HepG2 (cell line): ENCODE data around the gene RHOG. TPM values are rescaled to one million over a fixed set of nuclear protein-coding genes. Genes with fewer than 3 reads are reported as not detected.

Experiments
- CREBL2 ChIP-seq: sonication (generic); formaldehyde crosslinking; IDR thresholded peaks from 2 replicates; pipeline ENCODE4 v1.8.1; 2023; ENCODE audit warnings: missing genetic modification reagents, mild to moderate bottlenecking, borderline replicate concordance
- E2F2 ChIP-seq: sonication (generic); formaldehyde crosslinking; IDR thresholded peaks from 2 replicates; pipeline ENCODE4 v1.4.0; 2020; ENCODE audit warnings: missing genetic modification reagents, borderline replicate concordance
- ETS1 ChIP-seq: sonication (generic); formaldehyde crosslinking; IDR thresholded peaks from 2 replicates; pipeline ENCODE4 v1.4.0; 2020; ENCODE audit warnings: missing genetic modification reagents
- GTF3A ChIP-seq: sonication (generic); formaldehyde crosslinking; conservative IDR thresholded peaks from 2 replicates; pipeline ENCODE4 v1.4.0; 2020; ENCODE audit warnings: mild to moderate bottlenecking, missing genetic modification reagents
- HBP1 ChIP-seq: IDR thresholded peaks from 2 replicates; pipeline ENCODE4 v1.6.1; 2016; ENCODE audit warnings: low read depth, control low read depth
- NFKB2 ChIP-seq: sonication (generic); formaldehyde crosslinking; IDR thresholded peaks from 2 replicates; pipeline ENCODE4 v1.4.0; 2020; ENCODE audit warnings: missing genetic modification reagents, borderline replicate concordance
- PATZ1 ChIP-seq: sonication (generic); formaldehyde crosslinking; IDR thresholded peaks from 2 replicates; pipeline ENCODE4 v1.4.0; 2020; ENCODE audit warnings: missing genetic modification reagents
- POLR2AphosphoS2 ChIP-seq: IDR thresholded peaks from 2 replicates; pipeline ENCODE4 v1.6.1; 2011; ENCODE audit warnings: low read depth, low read length, improper control_type of control experiment
- PRMT3 ChIP-seq: sonication (generic); formaldehyde crosslinking; IDR thresholded peaks from 2 replicates; pipeline ENCODE4 v1.8.1; 2022; ENCODE audit warnings: low read depth, mild to moderate bottlenecking, moderate library complexity, missing genetic modification reagents, borderline replicate concordance
- TFE3 ChIP-seq: IDR thresholded peaks from 2 replicates; pipeline ENCODE4 v1.6.1; 2016
- ZEB1 ChIP-seq: IDR thresholded peaks from 2 replicates; pipeline ENCODE4 v1.6.1; 2012; ENCODE audit warnings: mild to moderate bottlenecking, low read depth, inconsistent platforms; ENCODE audit not compliant: insufficient replicate concordance
- ZFP82 ChIP-seq: sonication (generic); formaldehyde crosslinking; IDR thresholded peaks from 2 replicates; pipeline ENCODE4 v1.5.1; 2020; ENCODE audit warnings: mild to moderate bottlenecking, missing genetic modification reagents, borderline replicate concordance
- ZMYM3 ChIP-seq: sonication (generic); formaldehyde crosslinking; IDR thresholded peaks from 2 replicates; pipeline ENCODE4 v1.5.1; 2020; ENCODE audit warnings: mild to moderate bottlenecking, missing genetic modification reagents
- ZNF20 ChIP-seq: sonication (generic); formaldehyde crosslinking; IDR thresholded peaks from 2 replicates; pipeline ENCODE4 v1.4.0; 2020; ENCODE audit warnings: mild to moderate bottlenecking, moderate library complexity, missing genetic modification reagents
- ZNF263 ChIP-seq: sonication (generic); formaldehyde crosslinking; IDR thresholded peaks from 2 replicates; pipeline ENCODE4 v1.4.0; 2020; ENCODE audit warnings: missing genetic modification reagents
- ZNF44 ChIP-seq: sonication (generic); formaldehyde crosslinking; IDR thresholded peaks from 2 replicates; pipeline ENCODE4 v1.5.1; 2020; ENCODE audit warnings: mild to moderate bottlenecking, missing genetic modification reagents
- ZNF574 ChIP-seq: sonication (generic); formaldehyde crosslinking; IDR thresholded peaks from 2 replicates; pipeline ENCODE4 v1.4.0; 2020; ENCODE audit warnings: missing genetic modification reagents
- polyA plus RNA-seq, 8 experiments: library from polyadenylated mRNA; depleted of rRNA in 3 of 8; stranded (reverse) in 7 of 8; unstranded in 1 of 8; fragments of >200 nt; fragmentation: Illumina TruSeq in 4 of 8; extraction: Trizol in 4 of 8; gene quantifications; 2 replicates each; pipeline versions ENCODE4 v1.2.1 to v1.2.3, GENCODE V29; 2011 to 2016; ENCODE audit warnings: low read depth in 4 of 8, missing spikeins in 1 of 8, mixed read lengths in 1 of 8; ENCODE audit not compliant: insufficient read depth in 1 of 8
- total RNA-seq, 5 experiments: library from RNA; depleted of rRNA; stranded (reverse); fragments of >200 nt; fragmentation: Illumina TruSeq; extraction: Trizol; gene quantifications; 2 replicates each; pipeline ENCODE4 v1.2.3, GENCODE V29; 2016; ENCODE audit warnings: low read depth in 1 of 5

Gene RHOG
- total and polyA plus RNA-seq, 2 of the 13 experiments (the other 11 are each of a cell fraction or from before 2014, with no cell fraction given), result 7.7 to 23.4 TPM

- TF ChIP-seq CREBL2 (CRISPR knock-in tag), result no peak
- 0 out of 2 replicates have a peak, but pooled peaks have one; percentile 2 for TF ChIP-seq TFE3 (CRISPR knock-in tag)
- TF ChIP-seq POLR2AphosphoS2, result no peak
- peak; percentile 69; the same call in 1 of the 2 replicates for TF ChIP-seq E2F2 (CRISPR knock-in tag)
- TF ChIP-seq ZNF44 (CRISPR knock-in tag), result no peak
- TF ChIP-seq PATZ1 (CRISPR knock-in tag), result 0 out of 2 replicates have a peak, but pooled peaks have one; percentile 44
- TF ChIP-seq ZMYM3 (CRISPR knock-in tag), result peak; percentile 54; the same call in 1 of the 2 replicates
- TF ChIP-seq ZNF20 (CRISPR knock-in tag), result no peak
- no peak for TF ChIP-seq ZNF574 (CRISPR knock-in tag)
- no peak for TF ChIP-seq ETS1 (CRISPR knock-in tag)
- peak; percentile 75 for TF ChIP-seq ZEB1
- peak; percentile 10; the same call in 1 of the 2 replicates for TF ChIP-seq ZNF263 (CRISPR knock-in tag)
- no peak for TF ChIP-seq HBP1 (CRISPR knock-in tag)
- TF ChIP-seq PRMT3 (CRISPR knock-in tag), result no peak
- no peak for TF ChIP-seq GTF3A
- peak; percentile 8; the same call in 1 of the 2 replicates for TF ChIP-seq NFKB2
- no peak for TF ChIP-seq ZFP82
Measured at GRCh38 chr11:3807909-3808860, 32.6 kb downstream of the RHOG start, which contains the start of gene PGAP2 (continued).
